ENCODE results near the gene ATXN1L.

Gene ATXN1L

DNA sequence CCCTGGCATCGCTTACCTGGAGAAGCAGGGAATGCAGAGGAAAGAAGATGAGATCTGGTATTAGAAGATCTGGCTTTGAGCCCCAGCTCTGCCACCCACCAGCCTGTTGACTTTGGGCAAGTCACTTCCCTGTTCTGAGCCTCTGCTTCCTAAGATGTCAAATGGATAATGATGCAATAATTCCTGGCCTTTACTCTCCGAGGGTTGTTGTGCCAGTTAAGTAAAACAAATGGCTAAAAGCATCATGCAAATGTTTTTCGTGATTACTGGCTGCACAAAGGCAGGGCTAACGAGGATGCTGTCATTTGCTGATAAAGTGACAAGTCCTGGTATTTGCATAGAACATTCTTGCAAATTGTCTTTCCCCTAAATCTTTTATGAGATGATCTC is 39.5 kb downstream of the ATXN1L start:
- no peak for TF ChIP-seq RARB (CRISPR knock-in tag; IDR thresholded peaks at IDR 0.05)
- TF ChIP-seq, protein P1, sequence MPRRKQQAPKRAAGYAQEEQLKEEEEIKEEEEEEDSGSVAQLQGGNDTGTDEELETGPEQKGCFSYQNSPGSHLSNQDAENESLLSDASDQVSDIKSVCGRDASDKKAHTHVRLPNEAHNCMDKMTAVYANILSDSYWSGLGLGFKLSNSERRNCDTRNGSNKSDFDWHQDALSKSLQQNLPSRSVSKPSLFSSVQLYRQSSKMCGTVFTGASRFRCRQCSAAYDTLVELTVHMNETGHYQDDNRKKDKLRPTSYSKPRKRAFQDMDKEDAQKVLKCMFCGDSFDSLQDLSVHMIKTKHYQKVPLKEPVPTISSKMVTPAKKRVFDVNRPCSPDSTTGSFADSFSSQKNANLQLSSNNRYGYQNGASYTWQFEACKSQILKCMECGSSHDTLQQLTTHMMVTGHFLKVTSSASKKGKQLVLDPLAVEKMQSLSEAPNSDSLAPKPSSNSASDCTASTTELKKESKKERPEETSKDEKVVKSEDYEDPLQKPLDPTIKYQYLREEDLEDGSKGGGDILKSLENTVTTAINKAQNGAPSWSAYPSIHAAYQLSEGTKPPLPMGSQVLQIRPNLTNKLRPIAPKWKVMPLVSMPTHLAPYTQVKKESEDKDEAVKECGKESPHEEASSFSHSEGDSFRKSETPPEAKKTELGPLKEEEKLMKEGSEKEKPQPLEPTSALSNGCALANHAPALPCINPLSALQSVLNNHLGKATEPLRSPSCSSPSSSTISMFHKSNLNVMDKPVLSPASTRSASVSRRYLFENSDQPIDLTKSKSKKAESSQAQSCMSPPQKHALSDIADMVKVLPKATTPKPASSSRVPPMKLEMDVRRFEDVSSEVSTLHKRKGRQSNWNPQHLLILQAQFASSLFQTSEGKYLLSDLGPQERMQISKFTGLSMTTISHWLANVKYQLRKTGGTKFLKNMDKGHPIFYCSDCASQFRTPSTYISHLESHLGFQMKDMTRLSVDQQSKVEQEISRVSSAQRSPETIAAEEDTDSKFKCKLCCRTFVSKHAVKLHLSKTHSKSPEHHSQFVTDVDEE (CRISPR knock-in tag; IDR thresholded peaks at IDR 0.05), result no peak
- no peak for TF ChIP-seq ZNF8 (CRISPR knock-in tag; IDR thresholded peaks at IDR 0.05)
- TF ChIP-seq ZNF565 (CRISPR knock-in tag; conservative IDR thresholded peaks at IDR 0.05; ENCODE audit: low read depth), result no peak
- no peak for TF ChIP-seq ESRRG (CRISPR knock-in tag; IDR thresholded peaks at IDR 0.05)
- no peak for TF ChIP-seq SNAI2 (CRISPR knock-in tag; IDR thresholded peaks at IDR 0.05)
- TF ChIP-seq TOX (CRISPR knock-in tag; IDR thresholded peaks at IDR 0.05; ENCODE audit: borderline replicate concordance), result no peak
- TF ChIP-seq, protein P2, sequence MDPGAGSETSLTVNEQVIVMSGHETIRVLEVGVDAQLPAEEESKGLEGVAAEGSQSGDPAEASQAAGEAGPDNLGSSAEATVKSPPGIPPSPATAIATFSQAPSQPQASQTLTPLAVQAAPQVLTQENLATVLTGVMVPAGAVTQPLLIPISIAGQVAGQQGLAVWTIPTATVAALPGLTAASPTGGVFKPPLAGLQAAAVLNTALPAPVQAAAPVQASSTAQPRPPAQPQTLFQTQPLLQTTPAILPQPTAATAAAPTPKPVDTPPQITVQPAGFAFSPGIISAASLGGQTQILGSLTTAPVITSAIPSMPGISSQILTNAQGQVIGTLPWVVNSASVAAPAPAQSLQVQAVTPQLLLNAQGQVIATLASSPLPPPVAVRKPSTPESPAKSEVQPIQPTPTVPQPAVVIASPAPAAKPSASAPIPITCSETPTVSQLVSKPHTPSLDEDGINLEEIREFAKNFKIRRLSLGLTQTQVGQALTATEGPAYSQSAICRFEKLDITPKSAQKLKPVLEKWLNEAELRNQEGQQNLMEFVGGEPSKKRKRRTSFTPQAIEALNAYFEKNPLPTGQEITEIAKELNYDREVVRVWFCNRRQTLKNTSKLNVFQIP (CRISPR knock-in tag; IDR thresholded peaks at IDR 0.05; ENCODE audit: borderline replicate concordance, low read depth), result no peak
- TF ChIP-seq, protein P3, sequence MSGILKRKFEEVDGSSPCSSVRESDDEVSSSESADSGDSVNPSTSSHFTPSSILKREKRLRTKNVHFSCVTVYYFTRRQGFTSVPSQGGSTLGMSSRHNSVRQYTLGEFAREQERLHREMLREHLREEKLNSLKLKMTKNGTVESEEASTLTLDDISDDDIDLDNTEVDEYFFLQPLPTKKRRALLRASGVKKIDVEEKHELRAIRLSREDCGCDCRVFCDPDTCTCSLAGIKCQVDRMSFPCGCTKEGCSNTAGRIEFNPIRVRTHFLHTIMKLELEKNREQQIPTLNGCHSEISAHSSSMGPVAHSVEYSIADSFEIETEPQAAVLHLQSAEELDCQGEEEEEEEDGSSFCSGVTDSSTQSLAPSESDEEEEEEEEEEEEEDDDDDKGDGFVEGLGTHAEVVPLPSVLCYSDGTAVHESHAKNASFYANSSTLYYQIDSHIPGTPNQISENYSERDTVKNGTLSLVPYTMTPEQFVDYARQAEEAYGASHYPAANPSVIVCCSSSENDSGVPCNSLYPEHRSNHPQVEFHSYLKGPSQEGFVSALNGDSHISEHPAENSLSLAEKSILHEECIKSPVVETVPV (CRISPR knock-in tag; IDR thresholded peaks at IDR 0.05), result no peak
- TF ChIP-seq, protein P4, sequence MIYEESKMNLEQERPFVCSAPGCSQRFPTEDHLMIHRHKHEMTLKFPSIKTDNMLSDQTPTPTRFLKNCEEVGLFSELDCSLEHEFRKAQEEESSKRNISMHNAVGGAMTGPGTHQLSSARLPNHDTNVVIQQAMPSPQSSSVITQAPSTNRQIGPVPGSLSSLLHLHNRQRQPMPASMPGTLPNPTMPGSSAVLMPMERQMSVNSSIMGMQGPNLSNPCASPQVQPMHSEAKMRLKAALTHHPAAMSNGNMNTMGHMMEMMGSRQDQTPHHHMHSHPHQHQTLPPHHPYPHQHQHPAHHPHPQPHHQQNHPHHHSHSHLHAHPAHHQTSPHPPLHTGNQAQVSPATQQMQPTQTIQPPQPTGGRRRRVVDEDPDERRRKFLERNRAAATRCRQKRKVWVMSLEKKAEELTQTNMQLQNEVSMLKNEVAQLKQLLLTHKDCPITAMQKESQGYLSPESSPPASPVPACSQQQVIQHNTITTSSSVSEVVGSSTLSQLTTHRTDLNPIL (CRISPR knock-in tag; IDR thresholded peaks at IDR 0.05; ENCODE audit: low read depth), result no peak
- no peak for TF ChIP-seq ZNF70 (CRISPR knock-in tag; IDR thresholded peaks at IDR 0.05)
- TF ChIP-seq ARNTL (CRISPR knock-in tag; IDR thresholded peaks at IDR 0.05; ENCODE audit: borderline replicate concordance, low read depth), result no peak
- no peak for ATAC-seq

DNA sequence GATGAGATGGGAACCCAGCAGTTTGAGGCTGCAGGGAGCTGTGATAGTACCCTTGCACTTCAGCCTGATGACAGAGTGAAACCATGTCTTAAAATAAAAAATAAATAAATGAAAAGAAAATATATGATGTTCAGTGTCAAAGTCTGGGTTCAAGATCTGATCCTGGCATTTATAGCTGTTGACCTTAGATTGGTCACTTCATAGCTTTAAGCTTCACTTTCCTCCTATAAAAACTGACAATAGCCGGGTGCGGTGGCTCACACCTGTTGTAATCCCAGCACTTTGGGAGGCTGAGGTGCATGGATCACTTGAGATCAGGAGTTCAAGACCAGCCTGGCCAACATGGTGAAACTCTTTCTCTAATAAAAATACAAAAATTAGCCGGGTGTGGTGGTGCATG is 43.4 kb downstream of the ATXN1L start:
- no peak for ATAC-seq
- TF ChIP-seq RARB (CRISPR knock-in tag; IDR thresholded peaks at IDR 0.05), result no peak
- no peak for TF ChIP-seq CSDC2 (CRISPR knock-in tag; IDR thresholded peaks at IDR 0.05)
- no peak for TF ChIP-seq SNAI2 (CRISPR knock-in tag; IDR thresholded peaks at IDR 0.05)
- TF ChIP-seq TOX (CRISPR knock-in tag; IDR thresholded peaks at IDR 0.05; ENCODE audit: borderline replicate concordance), result no peak
- TF ChIP-seq PPARA (CRISPR knock-in tag; IDR thresholded peaks at IDR 0.05; ENCODE audit: borderline replicate concordance), result no peak
- TF ChIP-seq BACH2 (CRISPR knock-in tag; IDR thresholded peaks at IDR 0.05; ENCODE audit: borderline replicate concordance), result no peak
- TF ChIP-seq PATZ1 (CRISPR knock-in tag; IDR thresholded peaks at IDR 0.05; ENCODE audit: borderline replicate concordance), result no peak
- TF ChIP-seq ZNF565 (CRISPR knock-in tag; conservative IDR thresholded peaks at IDR 0.05; ENCODE audit: low read depth), result no peak
- TF ChIP-seq ZC3H10 (CRISPR knock-in tag; IDR thresholded peaks at IDR 0.05), result no peak
- no peak for TF ChIP-seq ESRRG (CRISPR knock-in tag; IDR thresholded peaks at IDR 0.05)
- TF ChIP-seq ZNF8 (CRISPR knock-in tag; IDR thresholded peaks at IDR 0.05), result no peak
- TF ChIP-seq, protein P4 (CRISPR knock-in tag; IDR thresholded peaks at IDR 0.05; ENCODE audit: low read depth), result no peak
- no peak for TF ChIP-seq ISL1 (CRISPR knock-in tag; IDR thresholded peaks at IDR 0.05)
- no peak for TF ChIP-seq ZFP3 (CRISPR knock-in tag; IDR thresholded peaks at IDR 0.05)
- TF ChIP-seq, protein P1 (CRISPR knock-in tag; IDR thresholded peaks at IDR 0.05), result no peak
- TF ChIP-seq, protein P3 (CRISPR knock-in tag; IDR thresholded peaks at IDR 0.05), result no peak
- no peak for TF ChIP-seq ZNF70 (CRISPR knock-in tag; IDR thresholded peaks at IDR 0.05)
- TF ChIP-seq, protein P2 (CRISPR knock-in tag; IDR thresholded peaks at IDR 0.05; ENCODE audit: borderline replicate concordance, low read depth), result no peak
- no peak for TF ChIP-seq OSR1 (CRISPR knock-in tag; IDR thresholded peaks at IDR 0.05)
